Vagina (tissue), 2 donors: Measurements from ENCODE around the gene CISD1. TPM values are rescaled to one million over a fixed set of nuclear protein-coding genes. Genes with fewer than 3 reads are reported as not detected.

Experiments
- DNase-seq, 2 donors: peaks; one replicate each; pipeline ENCODE4 v3.0.0-alpha.2; 2017; ENCODE audit errors: extremely low spot score in 2 of 2
- H3K27ac ChIP-seq: fragments of 200-600 bp; sonication (generic); one replicate; pipeline ENCODE4 v1.5.1; 2019
- H3K27me3 ChIP-seq: fragments of 200-600 bp; sonication (generic); one replicate; pipeline ENCODE4 v1.5.1; 2019
- H3K36me3 ChIP-seq, 2 donors: fragments of 200-600 bp; sonication (generic); one replicate each; pipeline ENCODE4 v1.5.1; 2017 to 2019
- H3K4me1 ChIP-seq: fragments of 200-600 bp; sonication (generic); one replicate; pipeline ENCODE4 v1.5.1; 2019
- H3K4me3 ChIP-seq, 2 donors: fragments of 200-600 bp; sonication (generic); 1 replicate in 1 of 2; 2 replicates in 1 of 2; pipeline ENCODE4 v1.5.1; 2016 to 2019
- H3K9me3 ChIP-seq: fragments of 200-600 bp; sonication (generic); one replicate; pipeline ENCODE4 v1.5.1; 2019
- CTCF ChIP-seq, 3 experiments: fragments of 450-650 bp in 2 of 3; fragments of 200-600 bp in 1 of 3; sonication (generic) in 1 of 3; IDR thresholded peaks; one replicate each; pipeline ENCODE4 v1.5.1; 2017 to 2019; ENCODE audit warnings: antibody characterized with exemption in 3 of 3, mild to moderate bottlenecking in 2 of 3, moderate library complexity in 2 of 3
- POLR2A ChIP-seq, 2 donors: fragments of 450-650 bp; IDR thresholded peaks; one replicate each; pipeline ENCODE4 v1.6.1; 2017; ENCODE audit warnings: antibody characterized with exemption in 2 of 2, mild to moderate bottlenecking in 2 of 2, moderate library complexity in 2 of 2
- POLR2AphosphoS5 ChIP-seq, 2 donors: sonication (generic); formaldehyde crosslinking; IDR thresholded peaks; one replicate each; pipeline ENCODE4 v1.9.0; 2017; ENCODE audit warnings: antibody characterized with exemption in 2 of 2, mild to moderate bottlenecking in 2 of 2, low read depth in 1 of 2; ENCODE audit not compliant: insufficient read depth in 1 of 2
- intact Hi-C: fragments of 100-400 bp; cut with DNase I; formaldehyde crosslinking; loops from one replicate; pipeline ENCODE4 v1.15.1; 2023
- total RNA-seq: library from RNA; depleted of rRNA; stranded (reverse); fragments of >200 nt; gene quantifications from one replicate; pipeline ENCODE4 v1.2.3, GENCODE V29; 2016

The CISD1 gene
- total RNA-seq, 1 donor from 2014 or later: 16.0 TPM

DNA sequence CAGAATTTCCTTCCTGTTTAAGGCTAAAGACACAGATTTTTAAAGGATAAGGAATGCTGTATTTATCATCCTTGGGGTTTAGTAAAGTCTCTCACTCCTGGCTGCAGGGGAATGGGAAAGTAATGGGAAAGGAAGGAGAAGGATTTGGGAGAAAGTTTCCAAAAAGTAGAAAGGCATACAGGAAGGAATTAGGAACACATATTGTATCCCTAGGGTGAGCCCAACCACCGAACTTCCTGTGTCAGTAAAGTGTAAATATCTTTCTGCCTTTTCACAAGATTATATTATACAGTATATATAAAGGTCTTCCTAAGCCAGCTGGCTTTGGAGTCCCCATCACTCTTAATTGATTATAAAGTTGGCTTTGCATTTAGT is 53.9 kb downstream of the CISD1 start:
- no peak overlapping the region for H3K27ac ChIP-seq
- intact Hi-C loops: no loop called here

DNA sequence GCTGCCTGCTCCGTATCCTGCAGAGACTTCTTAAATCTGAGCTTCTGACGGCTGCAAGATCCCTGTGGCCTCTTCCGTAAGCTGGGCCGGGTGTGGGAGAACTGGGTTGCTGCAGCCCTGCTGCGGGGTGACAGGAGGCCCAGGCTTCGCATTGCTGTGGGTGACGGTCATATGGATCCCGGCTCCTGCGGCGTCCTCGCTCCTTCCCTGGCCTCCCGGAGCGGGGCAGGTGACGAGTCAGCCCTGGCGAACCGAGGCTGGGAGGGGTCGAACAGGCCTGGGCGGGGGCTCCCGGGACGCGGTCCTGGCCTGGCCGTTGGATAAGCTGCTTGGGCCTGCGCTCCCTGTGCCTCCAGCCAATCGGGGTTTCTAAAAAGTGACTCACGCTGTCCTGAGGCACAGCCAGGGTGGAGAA is 58.0 kb downstream of the CISD1 start:
- Histone ChIP-seq H3K4me3 (peak overlapping the region; percentile 7 to 38), H3K27me3 (no peaks in the 10 kb centered on the region), H3K9me3 (no peaks in the 10 kb centered on the region), H3K27ac (peak overlapping the region; percentile 62), H3K36me3 (no peaks in the 10 kb centered on the region), H3K4me1 (no peaks in the 10 kb centered on the region)
- no peak for TF ChIP-seq POLR2A (IDR thresholded peaks at IDR 0.05)
- TF ChIP-seq POLR2AphosphoS5 (IDR thresholded peaks at IDR 0.05; ENCODE audit: insufficient read depth in 1 of 2, low read depth in 1 of 2): peak in 1 of 2 donors; percentile 23
- intact Hi-C loops: no loop called here
- DNase-seq: no peak

More for the DNA sequence above, 53.9 kb downstream of the CISD1 start:
- H3K36me3 ChIP-seq: no peaks in the 10 kb centered on the region
- no peaks in the 10 kb centered on the region for H3K4me1 ChIP-seq
- H3K27me3 ChIP-seq: no peaks in the 10 kb centered on the region
- H3K4me3 ChIP-seq: no peak overlapping the region
- no peak for DNase-seq
- no peak for TF ChIP-seq CTCF (IDR thresholded peaks at IDR 0.05)
- TF ChIP-seq POLR2AphosphoS5 (IDR thresholded peaks at IDR 0.05; ENCODE audit: insufficient read depth in 1 of 2, low read depth in 1 of 2): no peak
- TF ChIP-seq POLR2A (IDR thresholded peaks at IDR 0.05): no peak
- H3K9me3 ChIP-seq: no peaks in the 10 kb centered on the region

- Histone ChIP-seq H3K4me3 (no peak overlapping the region), H3K36me3 (no peaks in the 10 kb centered on the region), H3K27me3 (no peaks in the 10 kb centered on the region), H3K4me1 (no peaks in the 10 kb centered on the region), H3K9me3 (no peaks in the 10 kb centered on the region), H3K27ac (no peak overlapping the region)
- intact Hi-C loops: no loop called here
- TF ChIP-seq POLR2A (IDR thresholded peaks at IDR 0.05) (no peak), CTCF (IDR thresholded peaks at IDR 0.05) (no peak), POLR2AphosphoS5 (IDR thresholded peaks at IDR 0.05; ENCODE audit: insufficient read depth in 1 of 2, low read depth in 1 of 2) (no peak)
- no peak for DNase-seq
Observed at GRCh38 chr10:58328233-58328632, 59.3 kb downstream of the CISD1 start.

DNA sequence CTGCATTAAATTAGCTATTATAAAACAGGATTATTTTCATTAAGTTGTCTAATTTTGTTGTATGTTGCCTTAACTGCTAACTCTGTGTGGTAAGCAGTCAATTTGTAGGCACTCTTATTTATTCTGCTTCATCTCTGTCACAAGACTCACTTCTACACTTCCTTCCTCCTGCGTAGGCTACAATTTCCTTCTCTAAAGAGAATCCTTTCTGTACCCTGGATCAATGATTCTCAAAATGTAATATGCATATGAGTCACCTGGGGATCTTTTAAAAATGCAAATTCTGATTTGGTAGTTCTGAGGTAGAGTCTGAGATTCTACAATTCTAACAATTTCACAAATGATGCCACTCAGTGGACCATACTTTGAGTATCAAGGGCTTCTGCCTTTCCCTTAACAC is 61.5 kb downstream of the CISD1 start:
- Histone ChIP-seq H3K36me3 (no peaks in the 10 kb centered on the region), H3K4me1 (peaks cover under 1% of the 10 kb centered on the region), H3K27ac (no peak overlapping the region), H3K4me3 (no peak overlapping the region), H3K9me3 (no peaks in the 10 kb centered on the region), H3K27me3 (no peaks in the 10 kb centered on the region)
- intact Hi-C loops: no loop called here
- TF ChIP-seq POLR2A (IDR thresholded peaks at IDR 0.05) (no peak), POLR2AphosphoS5 (IDR thresholded peaks at IDR 0.05; ENCODE audit: insufficient read depth in 1 of 2, low read depth in 1 of 2) (no peak), CTCF (IDR thresholded peaks at IDR 0.05) (no peak)
- no peak for DNase-seq

DNA sequence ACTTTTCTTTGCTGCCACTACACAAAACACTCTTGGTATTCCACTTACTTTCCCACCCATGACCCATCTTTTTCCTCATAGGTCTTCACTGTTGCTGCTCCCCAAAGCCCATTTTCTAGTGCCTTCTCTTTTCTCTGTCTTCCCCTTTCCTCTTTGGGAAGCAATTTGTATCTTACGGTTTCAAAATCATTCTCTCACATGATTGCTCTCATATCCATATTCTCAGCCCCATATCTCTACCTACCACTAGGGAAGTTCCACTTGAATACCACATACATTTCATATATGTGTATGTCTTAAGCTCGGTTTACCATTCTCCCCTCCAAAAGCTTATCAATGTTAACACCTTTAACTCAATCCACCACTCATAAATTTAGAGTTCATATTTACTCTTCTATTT is 62.7 kb downstream of the CISD1 start:
- DNase-seq: no peak
- no peaks in the 10 kb centered on the region for H3K27me3 ChIP-seq
- no peak overlapping the region for H3K27ac ChIP-seq
- no peak overlapping the region for H3K4me3 ChIP-seq
- TF ChIP-seq CTCF (IDR thresholded peaks at IDR 0.05) (no peak), POLR2AphosphoS5 (IDR thresholded peaks at IDR 0.05; ENCODE audit: insufficient read depth in 1 of 2, low read depth in 1 of 2) (no peak), POLR2A (IDR thresholded peaks at IDR 0.05) (no peak)
- H3K36me3 ChIP-seq: no peaks in the 10 kb centered on the region
- no peaks in the 10 kb centered on the region for H3K9me3 ChIP-seq
- intact Hi-C loops: no loop called here
- H3K4me1 ChIP-seq: peaks cover 12% of the 10 kb centered on the region
